HG02588 (cell line): Measurements from ENCODE around the gene SLAIN1.
A peak's percentile ranks its signal among the peaks of the same experiment; 100 is the strongest.

Source experiments
- ATAC-seq: cut with Tn5 transposase; IDR thresholded peaks from one replicate; pipeline ENCODE4 v1.9.1; 2021; ENCODE audit warnings: mild to moderate bottlenecking, moderate library complexity; ENCODE audit not compliant: unreplicated experiment

SLAIN1 gene

GRCh38 chr13:77703408-77703807 is 5.9 kb downstream of the SLAIN1 start:
- no peak for ATAC-seq

DNA sequence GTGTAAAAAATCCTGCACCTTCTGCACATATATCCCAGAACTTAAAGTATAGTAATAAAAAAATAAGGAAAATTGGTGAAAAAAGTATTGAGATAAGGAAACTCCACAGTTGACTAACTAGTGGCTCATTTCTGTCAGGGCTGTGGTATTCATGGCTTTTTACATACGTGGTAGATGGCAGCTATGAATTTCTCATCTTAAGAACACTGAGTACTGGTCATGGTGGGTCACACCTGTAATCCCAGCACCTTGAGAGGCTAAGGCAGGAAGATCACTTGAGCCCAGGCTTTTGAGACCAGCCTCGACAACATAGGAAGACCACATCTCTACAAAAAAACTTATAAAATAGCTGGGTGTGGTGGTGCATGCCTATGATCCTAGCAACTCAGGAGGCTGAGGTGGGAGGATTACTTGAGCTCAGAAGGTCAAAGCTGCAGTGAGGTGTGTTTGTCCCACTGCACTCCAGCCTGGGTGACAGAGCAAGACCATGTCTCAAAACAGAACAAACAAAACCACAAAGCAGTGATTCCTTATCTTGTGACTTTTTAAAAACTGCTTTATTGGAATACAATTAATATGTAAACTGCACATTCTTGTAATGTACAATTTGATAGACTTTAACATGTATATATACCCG is 16.8 kb downstream of the SLAIN1 start:
- no peak for ATAC-seq

GRCh38 chr13:77715233-77715891 is 17.9 kb downstream of the SLAIN1 start:
- peak; percentile 40 for ATAC-seq

GRCh38 chr13:77716692-77717091 is 19.2 kb downstream of the SLAIN1 start:
- ATAC-seq: no peak

DNA sequence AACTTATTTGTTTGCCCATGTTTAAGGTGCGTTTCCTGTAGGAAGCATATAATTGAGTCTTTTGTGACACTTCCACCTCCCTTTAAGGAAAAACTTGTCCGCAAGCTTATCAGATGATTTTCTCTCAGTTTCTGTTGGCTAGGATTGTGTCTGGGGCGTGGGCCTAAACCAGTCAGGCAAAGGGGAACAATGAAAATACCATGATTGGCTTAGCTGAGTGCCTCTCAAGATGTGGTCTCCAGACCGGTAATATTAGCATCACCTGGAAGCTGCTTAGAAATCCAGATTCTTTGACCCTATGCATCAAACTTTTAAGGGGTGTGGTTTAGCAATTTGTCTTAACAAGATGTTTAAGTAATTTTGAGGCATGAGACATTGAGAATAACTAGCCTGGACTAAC is 20.0 kb downstream of the SLAIN1 start:
- no peak for ATAC-seq

DNA sequence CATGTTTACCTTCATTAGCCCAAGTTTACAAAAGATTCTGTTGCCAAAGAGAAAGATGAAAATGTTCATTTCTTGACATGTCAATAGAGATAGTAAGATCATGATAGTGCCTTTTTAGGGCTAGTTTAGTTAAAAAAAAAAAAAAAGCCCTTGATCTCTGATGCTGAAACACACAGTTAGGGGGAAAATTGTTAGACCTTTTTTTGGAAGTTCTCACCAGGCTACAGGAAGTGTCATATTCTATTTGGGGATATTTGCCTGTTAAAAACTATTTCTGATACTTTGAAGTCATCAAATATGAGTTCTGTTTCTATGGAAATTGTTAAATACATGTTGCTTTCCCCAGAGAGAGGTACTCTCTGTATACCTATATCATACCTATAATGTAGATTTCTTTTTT is 21.6 kb downstream of the SLAIN1 start:
- no peak for ATAC-seq

DNA sequence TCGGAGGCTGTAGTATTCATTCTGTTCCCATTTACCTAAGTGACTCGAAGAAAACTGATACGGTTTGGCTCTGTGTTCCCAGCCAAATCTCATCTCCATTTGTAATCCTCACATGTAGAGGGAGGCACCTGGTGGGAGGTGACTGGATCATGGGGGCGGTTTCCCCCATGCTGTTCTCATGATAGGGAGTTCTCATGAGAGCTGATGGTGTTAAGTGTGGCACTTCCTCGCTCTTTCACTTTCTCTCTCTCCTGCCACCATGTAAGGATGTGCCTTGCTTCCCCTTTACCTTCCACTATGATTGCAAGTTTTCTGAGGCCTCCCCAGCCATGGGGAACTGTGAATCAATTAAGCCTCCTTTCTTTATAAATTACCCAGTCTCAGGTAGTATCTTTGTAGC is 23.5 kb downstream of the SLAIN1 start:
- no peak for ATAC-seq

GRCh38 chr13:77724092-77724491 is 26.6 kb downstream of the SLAIN1 start:
- peak; percentile 41 for ATAC-seq

GRCh38 chr13:77725071-77725470 is 27.6 kb downstream of the SLAIN1 start:
- no peak for ATAC-seq

DNA sequence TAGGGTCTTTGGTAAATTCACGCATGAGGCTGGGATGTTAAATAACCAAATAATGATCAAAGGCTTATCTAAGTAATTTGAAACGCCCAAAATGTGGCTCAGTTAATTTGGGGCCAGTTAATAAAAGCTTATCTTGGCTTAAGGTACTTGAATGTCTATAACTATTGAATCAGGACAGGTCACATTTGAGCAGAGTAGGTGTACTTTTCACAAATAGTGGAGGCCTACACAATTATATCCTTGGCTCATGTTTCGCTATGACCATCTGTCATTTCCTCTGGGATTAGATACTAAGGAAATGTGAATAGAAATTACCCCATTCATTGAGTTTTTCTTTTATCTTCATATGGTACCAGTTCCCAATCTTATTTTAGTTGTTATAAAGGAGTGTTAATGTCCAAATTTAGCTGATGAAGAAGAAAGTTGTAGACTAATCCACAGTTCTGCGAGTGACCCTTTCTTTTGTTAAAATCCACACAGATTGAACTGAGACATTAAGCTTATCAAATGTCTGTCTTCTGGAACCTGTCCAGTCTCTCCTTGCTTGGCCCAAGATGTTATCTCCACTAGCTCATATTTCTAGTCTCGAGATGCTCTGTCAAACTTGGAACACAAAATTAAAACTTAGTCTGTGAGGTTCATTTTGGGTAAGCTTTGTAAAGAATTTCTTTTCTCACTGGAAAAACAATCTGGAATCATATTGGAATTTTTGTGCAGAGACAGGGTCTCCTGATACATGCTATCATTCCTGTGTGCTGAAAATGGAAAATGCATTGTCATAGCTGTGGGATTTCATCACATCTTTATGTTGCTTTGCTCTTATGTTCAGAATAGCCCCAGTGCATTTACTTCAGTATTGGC is 31.0 kb downstream of the SLAIN1 start:
- ATAC-seq: no peak

- ATAC-seq: peak; percentile 98
Observed at GRCh38 chr13:77729502-77730221, 32.2 kb downstream of the SLAIN1 start.

DNA sequence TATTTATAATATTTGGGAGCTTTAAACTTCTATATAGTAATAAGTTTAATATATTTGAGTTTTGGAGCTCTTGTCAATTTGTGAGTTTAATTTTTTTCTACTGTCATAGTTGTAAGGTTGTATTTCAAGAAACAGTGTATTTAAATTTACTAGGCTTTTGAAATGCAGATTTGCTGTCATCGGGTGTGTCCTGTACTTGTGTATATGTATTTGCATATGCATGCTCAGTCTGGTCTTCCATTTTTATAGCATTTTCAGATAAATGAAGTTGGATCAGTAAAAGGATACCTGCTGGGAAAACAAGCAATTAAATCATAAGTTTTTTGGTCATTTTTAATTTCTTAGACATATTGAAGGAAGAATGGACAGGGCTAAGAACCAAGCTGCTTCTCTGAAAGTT is 33.1 kb downstream of the SLAIN1 start:
- no peak for ATAC-seq

- no peak for ATAC-seq
Observed at GRCh38 chr13:77732287-77732686, 34.8 kb downstream of the SLAIN1 start.

GRCh38 chr13:77733674-77734073 is 36.2 kb downstream of the SLAIN1 start:
- no peak for ATAC-seq

DNA sequence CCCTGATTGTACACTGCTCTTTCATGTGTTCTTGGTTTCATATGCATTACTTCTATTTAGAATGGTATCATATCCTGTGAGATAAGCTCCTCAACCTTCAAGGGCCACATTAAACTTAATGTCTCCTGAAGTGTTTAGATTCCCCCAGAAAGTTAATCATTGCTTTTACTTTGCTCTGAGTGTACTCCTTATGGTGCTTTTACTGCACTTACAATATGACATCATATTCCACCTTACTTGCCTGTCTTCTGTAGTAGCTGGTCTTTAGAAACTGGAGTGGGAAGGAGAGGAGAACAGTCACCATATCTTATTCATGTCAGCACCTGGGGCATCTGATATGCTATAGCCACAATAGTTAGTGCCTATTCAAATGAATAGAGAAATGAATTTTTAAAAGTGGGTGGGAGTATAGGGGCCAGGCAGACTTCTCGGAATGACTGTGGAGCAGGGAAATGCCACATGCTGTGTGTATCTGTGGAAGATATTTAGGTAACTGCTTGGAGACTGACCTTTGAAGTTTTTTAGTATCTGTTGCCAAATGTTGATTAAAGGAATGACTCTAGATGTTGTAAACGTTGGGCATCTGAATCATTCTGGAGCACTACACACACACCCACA is 40.2 kb downstream of the SLAIN1 start:
- ATAC-seq: peak; percentile 91

- ATAC-seq: no peak
Observed at GRCh38 chr13:77740097-77740735, 42.7 kb downstream of the SLAIN1 start.

DNA sequence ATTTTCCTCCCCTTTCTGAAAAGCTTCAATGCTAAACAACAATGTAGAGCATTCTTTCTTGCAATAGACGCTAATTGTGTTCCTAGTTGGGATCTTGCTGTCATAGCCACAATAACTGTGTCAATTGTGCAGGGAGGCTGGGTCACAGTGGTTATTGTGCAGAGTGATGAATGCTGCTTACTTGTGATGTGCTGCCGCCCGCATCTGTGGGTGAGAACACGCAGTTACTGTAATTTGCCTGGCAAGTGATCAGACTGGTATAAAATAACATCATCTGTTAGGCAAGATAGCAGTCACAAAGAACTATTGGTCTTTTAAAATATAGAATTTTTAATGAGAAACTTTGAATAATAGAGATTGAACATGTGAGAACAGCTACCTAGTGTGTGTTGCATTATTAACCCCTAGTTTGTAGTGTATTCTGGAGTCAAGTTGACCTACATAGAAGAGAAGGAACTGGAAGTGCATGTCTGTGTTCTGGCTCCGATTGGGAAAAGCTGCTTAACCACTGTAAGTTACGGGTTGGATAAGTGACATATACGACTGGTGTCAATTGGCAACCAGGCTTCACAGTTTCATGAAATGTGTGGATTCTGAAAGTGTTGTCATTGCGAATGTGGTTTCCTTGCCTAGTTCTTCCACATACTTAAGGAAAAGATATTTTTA is 43.6 kb downstream of the SLAIN1 start:
- no peak for ATAC-seq

- no peak for ATAC-seq
Observed at GRCh38 chr13:77741597-77741972, 44.1 kb downstream of the SLAIN1 start.

DNA sequence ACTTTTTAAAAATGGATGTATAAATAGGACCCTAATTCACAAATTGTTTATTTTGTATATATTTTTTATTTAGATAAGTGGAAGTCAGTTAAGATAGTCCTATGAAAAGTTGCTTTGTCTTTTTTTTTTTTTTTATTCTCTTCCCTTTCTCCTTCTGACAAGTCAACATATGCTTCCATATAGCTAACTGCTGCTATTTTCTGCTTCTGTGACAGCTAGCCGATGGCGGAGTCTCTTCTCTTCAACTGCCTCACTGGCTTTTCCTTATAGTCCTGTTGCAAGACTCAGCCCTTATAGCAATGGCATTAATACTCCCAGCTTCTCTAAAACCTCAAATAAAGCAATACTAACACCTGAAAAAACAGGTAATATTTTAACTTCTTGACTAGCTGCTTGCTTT is 45.3 kb downstream of the SLAIN1 start:
- ATAC-seq: no peak

- no peak for ATAC-seq
Observed at GRCh38 chr13:77745784-77746183, 48.3 kb downstream of the SLAIN1 start.
